Endothelial cell of umbilical vein (primary cell): ENCODE results near the gene CLOCK. TPM values are rescaled to one million over a fixed set of nuclear protein-coding genes. Genes with fewer than 3 reads are reported as not detected.
"Not testable (repeated sequence)": the region's sequence is repeated elsewhere in the genome, so short reads cannot be mapped to it uniquely, and the experiment has no call there.

Experiments used
- BruUV-seq: library from RNA; stranded (reverse); fragments of 400-500 nt; replicated peaks from 2 replicates; lab custom pipeline; 2021; lab: Mats Ljungman, UMichigan
- CTCF ChIA-PET: fragments of 300-600, 350-600 bp; sonication (Branson Sonifier 250); formaldehyde crosslinking; loops from one replicate; lab custom pipeline; 2021; ENCODE audit warnings: antibody characterized with exemption, inconsistent platforms; lab: Charles Lee
- POLR2A ChIA-PET: fragments of 300-600, 350-600 bp; sonication (Branson Sonifier 250); formaldehyde crosslinking; loops from one replicate; lab custom pipeline; 2021; ENCODE audit warnings: antibody characterized with exemption, inconsistent platforms; lab: Charles Lee
- DNase-seq: peaks from one replicate; pipeline ENCODE4 v3.0.0-alpha.2; 2011; ENCODE audit warnings: low read depth, low spot score
- FAIRE-seq: peaks from 2 replicates; lab custom pipeline; 2011; peaks lifted over from hg19 to GRCh38; lab: Jason Lieb, UNC
- H2AFZ ChIP-seq: 2 replicates; pipeline ENCODE4 v1.6.0; 2012; ENCODE audit warnings: low read depth, low read length, control low read depth, inconsistent platforms
- H3K27ac ChIP-seq: 2 replicates; pipeline ENCODE4 v1.5.1; 2011; ENCODE audit warnings: low read depth, mild to moderate bottlenecking, control low read depth, low read length, moderate library complexity; ENCODE audit not compliant: insufficient read depth
- H3K27me3 ChIP-seq, 2 experiments: 2 replicates each; pipeline versions ENCODE4 v1.6.0 to v1.6.1; 2011; ENCODE audit warnings: low read length in 2 of 2, mixed read lengths in 1 of 2; ENCODE audit not compliant: control insufficient read depth in 2 of 2, insufficient read depth in 2 of 2
- H3K36me3 ChIP-seq, 2 experiments: 2 replicates in 1 of 2; 3 replicates in 1 of 2; pipeline ENCODE4 v1.5.1; 2011; ENCODE audit warnings: low read length in 2 of 2, mild to moderate bottlenecking in 1 of 2, moderate library complexity in 1 of 2; ENCODE audit not compliant: control insufficient read depth in 2 of 2, insufficient read depth in 2 of 2; ENCODE audit errors: extremely low read depth in 1 of 2
- H3K4me1 ChIP-seq: 3 replicates; pipeline ENCODE4 v1.5.1; 2011; ENCODE audit warnings: mild to moderate bottlenecking, low read length; ENCODE audit not compliant: control insufficient read depth, insufficient read depth; ENCODE audit errors: extremely low read depth
- H3K4me2 ChIP-seq: 2 replicates; pipeline ENCODE4 v1.6.1; 2011; ENCODE audit warnings: low read length, control low read depth, mixed read lengths; ENCODE audit not compliant: insufficient read depth
- H3K4me3 ChIP-seq, 3 experiments: fragments of 200-600 bp in 1 of 3; sonication (generic), shearing (Covaris generic) in 1 of 3; replicated peaks in 1 of 3; 2 replicates each; pipeline ENCODE4 v1.5.1; 2011 to 2016; ENCODE audit warnings: control low read depth in 3 of 3, low read length in 3 of 3, mild to moderate bottlenecking in 2 of 3, inconsistent platforms in 1 of 3, low read depth in 1 of 3, moderate library complexity in 1 of 3; ENCODE audit not compliant: insufficient read depth in 1 of 3
- H3K79me2 ChIP-seq: 2 replicates; pipeline ENCODE4 v1.6.0; 2012; ENCODE audit warnings: low read length, inconsistent platforms; ENCODE audit not compliant: control insufficient read depth, insufficient read depth
- H3K9ac ChIP-seq: replicated peaks from 2 replicates; pipeline ENCODE3; 2011; ENCODE audit warnings: low read length, control low read depth; ENCODE audit not compliant: insufficient read depth; ENCODE audit errors: extremely low read depth
- H3K9me1 ChIP-seq: replicated peaks from 3 replicates; pipeline ENCODE4 v1.6.0; 2011; ENCODE audit warnings: mild to moderate bottlenecking, low read length; ENCODE audit not compliant: control insufficient read depth, insufficient read depth; ENCODE audit errors: extremely low read depth
- H3K9me3 ChIP-seq: replicated peaks from 2 replicates; pipeline ENCODE4 v1.5.1; 2012; ENCODE audit warnings: low read length, inconsistent platforms; ENCODE audit not compliant: control insufficient read depth, insufficient read depth
- H4K20me1 ChIP-seq: replicated peaks from 2 replicates; pipeline ENCODE3; 2011; ENCODE audit warnings: mild to moderate bottlenecking, low read length; ENCODE audit not compliant: control insufficient read depth, insufficient read depth; ENCODE audit errors: extremely low read depth
- EZH2 ChIP-seq: IDR thresholded peaks from 2 replicates; pipeline ENCODE4 v1.6.1; 2012; ENCODE audit warnings: borderline replicate concordance, low read depth, mild to moderate bottlenecking, moderate library complexity, low read length, inconsistent platforms; ENCODE audit not compliant: severe bottlenecking
- GATA2 ChIP-seq: IDR thresholded peaks from 2 replicates; pipeline ENCODE4 v1.7.0; 2011; ENCODE audit warnings: low read depth, mild to moderate bottlenecking, moderate library complexity, mixed read lengths, low read length; ENCODE audit not compliant: insufficient read length, insufficient read depth
- MYC ChIP-seq: IDR thresholded peaks from one replicate; pipeline ENCODE4 v1.6.1; 2011; ENCODE audit warnings: mild to moderate bottlenecking, low read depth, low read length
- POLR2A ChIP-seq: IDR thresholded peaks from 2 replicates; pipeline ENCODE4 v1.6.1; 2012; ENCODE audit warnings: low read depth, mild to moderate bottlenecking, control low read depth, low read length
- dilution Hi-C: fragments of 300-500 bp; cut with MboI; formaldehyde crosslinking; loops from one replicate; pipeline ENCODE4 v1.15.0; 2019; ENCODE audit warnings: low sequenced_read_pairs; ENCODE audit not compliant: extremely low pct_ligation_motif_present
- intact Hi-C: fragments of 100-400 bp; cut with micrococcal nuclease; formaldehyde crosslinking; loops from one replicate; pipeline ENCODE4 v1.10.0; 2022
- polyA plus RNA-seq, 4 experiments: library from polyadenylated mRNA; depleted of rRNA in 3 of 4; stranded (reverse) in 3 of 4; unstranded in 1 of 4; fragments of >200 nt; gene quantifications; 2 replicates each; pipeline versions ENCODE4 v1.2.1 to v1.2.3, GENCODE V29; 2011 to 2012; ENCODE audit warnings: missing spikeins in 1 of 4
- total RNA-seq: library from RNA; stranded (reverse); gene quantifications from 2 replicates; pipeline ENCODE4 v1.2.3, GENCODE V29; 2021
- TF ChIP-seq, protein P1 (sequence below): IDR thresholded peaks from 2 replicates; pipeline ENCODE4 v1.6.1; 2011; ENCODE audit not compliant: insufficient read depth, insufficient read length
- TF ChIP-seq, protein P2 (sequence below), 2 donors: IDR thresholded peaks; 1 replicate in 1 of 2; 2 replicates in 1 of 2; pipeline ENCODE4 v1.5.1; 2011; ENCODE audit warnings: low read length in 2 of 2, mild to moderate bottlenecking in 2 of 2, moderate library complexity in 2 of 2, control low read depth in 1 of 2, inconsistent platforms in 1 of 2, low read depth in 1 of 2; ENCODE audit not compliant: insufficient read depth in 1 of 2; ENCODE audit errors: extremely low read depth in 1 of 2

The CLOCK gene
- total and polyA plus RNA-seq, 2 donors (not counting 3 experiments of a cell fraction or from before 2014, with no cell fraction given), result 7.5 to 23.8 TPM

DNA sequence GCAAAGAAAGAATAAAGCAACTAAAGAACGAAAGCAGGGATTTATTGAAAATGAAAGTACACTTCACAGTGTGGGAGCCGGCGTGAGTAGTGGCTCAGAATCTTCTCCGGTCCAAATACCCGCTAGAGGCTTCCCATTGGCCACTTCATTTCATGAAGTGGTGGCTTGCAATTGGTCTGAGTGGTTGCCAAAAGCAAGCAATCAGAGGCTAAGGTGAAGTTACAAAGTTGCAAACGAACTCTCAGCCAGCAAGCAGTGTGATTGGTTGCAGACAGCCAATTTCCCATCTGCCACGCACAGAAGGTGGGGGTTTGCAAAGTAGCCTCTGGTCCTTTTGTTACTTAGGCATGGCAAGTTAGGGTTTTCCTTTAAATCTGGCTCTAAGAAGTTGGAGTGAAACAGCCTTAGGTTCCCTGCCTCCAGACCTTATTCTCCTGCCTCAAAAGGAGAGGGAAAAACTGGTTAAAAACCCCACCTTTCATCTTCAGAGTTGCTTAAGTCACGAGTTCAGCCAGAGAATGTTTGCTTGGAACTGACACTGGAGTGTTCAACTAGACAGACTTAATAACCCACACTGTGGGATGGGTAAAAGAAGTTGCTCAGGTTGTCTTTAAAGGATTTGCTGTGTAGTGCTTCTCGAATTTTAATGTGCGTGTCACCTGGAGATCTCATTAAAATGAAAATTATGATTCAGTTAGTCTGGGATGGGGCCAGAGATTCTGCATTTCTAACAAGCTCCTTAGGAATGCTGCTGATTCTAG, 6.9 kb upstream of the CLOCK start:
- no peaks in the 10 kb centered on the region for H3K79me2 ChIP-seq
- no peaks in the 10 kb centered on the region for H3K36me3 ChIP-seq
- TF ChIP-seq, protein P1, sequence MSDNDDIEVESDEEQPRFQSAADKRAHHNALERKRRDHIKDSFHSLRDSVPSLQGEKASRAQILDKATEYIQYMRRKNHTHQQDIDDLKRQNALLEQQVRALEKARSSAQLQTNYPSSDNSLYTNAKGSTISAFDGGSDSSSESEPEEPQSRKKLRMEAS, result no peak
- TF ChIP-seq EZH2, result no peak
- no peak for TF ChIP-seq GATA2
- TF ChIP-seq, protein P2, sequence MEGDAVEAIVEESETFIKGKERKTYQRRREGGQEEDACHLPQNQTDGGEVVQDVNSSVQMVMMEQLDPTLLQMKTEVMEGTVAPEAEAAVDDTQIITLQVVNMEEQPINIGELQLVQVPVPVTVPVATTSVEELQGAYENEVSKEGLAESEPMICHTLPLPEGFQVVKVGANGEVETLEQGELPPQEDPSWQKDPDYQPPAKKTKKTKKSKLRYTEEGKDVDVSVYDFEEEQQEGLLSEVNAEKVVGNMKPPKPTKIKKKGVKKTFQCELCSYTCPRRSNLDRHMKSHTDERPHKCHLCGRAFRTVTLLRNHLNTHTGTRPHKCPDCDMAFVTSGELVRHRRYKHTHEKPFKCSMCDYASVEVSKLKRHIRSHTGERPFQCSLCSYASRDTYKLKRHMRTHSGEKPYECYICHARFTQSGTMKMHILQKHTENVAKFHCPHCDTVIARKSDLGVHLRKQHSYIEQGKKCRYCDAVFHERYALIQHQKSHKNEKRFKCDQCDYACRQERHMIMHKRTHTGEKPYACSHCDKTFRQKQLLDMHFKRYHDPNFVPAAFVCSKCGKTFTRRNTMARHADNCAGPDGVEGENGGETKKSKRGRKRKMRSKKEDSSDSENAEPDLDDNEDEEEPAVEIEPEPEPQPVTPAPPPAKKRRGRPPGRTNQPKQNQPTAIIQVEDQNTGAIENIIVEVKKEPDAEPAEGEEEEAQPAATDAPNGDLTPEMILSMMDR (IDR thresholded peaks at IDR 0.05; ENCODE audit: extremely low read depth in 1 of 2, insufficient read depth in 1 of 2, low read depth in 1 of 2, low read length in 2 of 2), result no peak
- no peak for TF ChIP-seq MYC
- TF ChIP-seq POLR2A, result no peak
- dilution Hi-C loops, result no loop called here
- no peak overlapping the region for H3K4me3 ChIP-seq
- H3K4me1 ChIP-seq, result no peaks in the 10 kb centered on the region
- DNase-seq, result no peak
- intact Hi-C loops, result loop anchor here (1.0 to 2.0 kb wide), 3 partner anchors 111 to 583 kb away; partner anchors contain the start of gene SRD5A3
- no peak overlapping the region for H3K27ac ChIP-seq
- peaks cover 0 to 2% of the 10 kb centered on the region in 2 experiments for H3K27me3 ChIP-seq
- no peak for FAIRE-seq
- no peak overlapping the region for H3K4me2 ChIP-seq
- no peaks in the 10 kb centered on the region for H3K9me1 ChIP-seq
- ChIA-PET POLR2A (no interaction called here), CTCF (interaction anchor here (1.1 to 1.5 kb wide), 6 partner anchors 27 to 582 kb away, joined by 3 to 44 read pairs (median 6); partner anchors contain the start of gene SRD5A3)
- H4K20me1 ChIP-seq, result no peaks in the 10 kb centered on the region
- no peak overlapping the region for H3K9ac ChIP-seq
- no peaks in the 10 kb centered on the region for H3K9me3 ChIP-seq
- H2AFZ ChIP-seq, result no peak overlapping the region
- no TSS peak for BruUV-seq

DNA sequence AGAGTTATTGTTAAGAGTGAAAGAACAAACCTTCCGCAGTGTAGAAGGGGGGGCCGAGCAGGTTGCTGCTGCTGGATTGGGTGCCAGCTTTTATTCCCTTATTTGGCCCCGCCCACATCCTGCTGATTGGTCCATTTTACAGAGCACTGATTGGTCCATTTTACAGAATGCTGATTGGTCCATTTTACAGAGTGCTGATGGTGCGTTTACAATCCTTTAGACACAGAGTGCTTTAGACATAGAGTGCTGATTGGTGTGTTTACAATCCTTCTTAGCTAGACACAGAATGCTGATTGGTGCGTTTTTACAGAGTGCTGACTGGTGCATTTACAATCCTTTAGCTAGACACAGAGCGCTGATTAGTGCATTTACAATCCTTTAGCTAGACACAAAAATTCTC, 5.3 kb upstream of the CLOCK start:
- dilution Hi-C loops, FAIRE-seq, H2AFZ ChIP-seq, H3K9ac ChIP-seq, H3K9me3 ChIP-seq, H3K4me1 ChIP-seq, H4K20me1 ChIP-seq, H3K27ac ChIP-seq, BruUV-seq, H3K79me2 ChIP-seq, H3K27me3 ChIP-seq, H3K4me2 ChIP-seq, H3K9me1 ChIP-seq, H3K36me3 ChIP-seq, DNase-seq, POLR2A ChIA-PET, intact Hi-C loops, H3K4me3 ChIP-seq: not testable (repeated sequence)
- CTCF ChIA-PET, result interaction anchor here (1.1 to 1.5 kb wide), 3 partner anchors 26 to 581 kb away, joined by 3 to 7 read pairs (median 3); partner anchors contain the start of gene SRD5A3
